Liver (tissue), 3 donors: ENCODE results near the gene STK32C.

ENCODE experiments used
- RXRA ChIP-seq, 2 donors: IDR thresholded peaks; 2 replicates each; pipeline ENCODE4 v1.6.1; 2017 to 2018; ENCODE audit warnings: antibody characterized with exemption in 2 of 2, mild to moderate bottlenecking in 1 of 2
- TAF1 ChIP-seq: conservative IDR thresholded peaks from 2 replicates; pipeline ENCODE4 v1.6.1; 2016; ENCODE audit warnings: antibody characterized with exemption, mild to moderate bottlenecking
- TF ChIP-seq, protein P1 (sequence below): fragments of 150-350 bp; IDR thresholded peaks from 2 replicates; pipeline ENCODE4 v1.5.1; 2017; ENCODE audit warnings: improper control_type of control experiment, low read depth, low read length; ENCODE audit not compliant: missing input control
- TF ChIP-seq, protein P2 (sequence below): IDR thresholded peaks from 2 replicates; pipeline ENCODE4 v1.6.1; 2016; ENCODE audit warnings: antibody characterized with exemption
- donor health status: healthy.
- donor health status: healthy.

DNA sequence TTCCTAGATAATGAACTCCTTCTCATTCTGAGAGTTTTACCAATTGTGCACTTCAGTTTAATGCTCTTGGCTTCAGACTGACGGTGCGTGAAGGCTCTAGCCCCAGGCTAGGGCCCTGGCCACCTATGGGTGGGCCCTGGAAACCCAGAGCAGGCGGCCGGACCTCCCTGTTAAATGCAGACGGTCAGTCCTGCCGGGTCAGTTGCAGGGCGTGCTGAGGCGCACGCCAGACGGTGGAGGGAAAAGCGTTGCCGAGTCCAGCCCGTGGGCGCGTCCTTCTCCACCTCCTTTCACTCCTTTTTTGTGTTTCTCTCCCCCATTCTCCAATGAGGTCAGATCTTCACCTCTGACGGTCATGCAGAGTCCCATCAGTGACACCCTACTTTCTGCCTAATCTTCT lies 118.7 kb downstream of the STK32C start:
- TF ChIP-seq, protein P1, sequence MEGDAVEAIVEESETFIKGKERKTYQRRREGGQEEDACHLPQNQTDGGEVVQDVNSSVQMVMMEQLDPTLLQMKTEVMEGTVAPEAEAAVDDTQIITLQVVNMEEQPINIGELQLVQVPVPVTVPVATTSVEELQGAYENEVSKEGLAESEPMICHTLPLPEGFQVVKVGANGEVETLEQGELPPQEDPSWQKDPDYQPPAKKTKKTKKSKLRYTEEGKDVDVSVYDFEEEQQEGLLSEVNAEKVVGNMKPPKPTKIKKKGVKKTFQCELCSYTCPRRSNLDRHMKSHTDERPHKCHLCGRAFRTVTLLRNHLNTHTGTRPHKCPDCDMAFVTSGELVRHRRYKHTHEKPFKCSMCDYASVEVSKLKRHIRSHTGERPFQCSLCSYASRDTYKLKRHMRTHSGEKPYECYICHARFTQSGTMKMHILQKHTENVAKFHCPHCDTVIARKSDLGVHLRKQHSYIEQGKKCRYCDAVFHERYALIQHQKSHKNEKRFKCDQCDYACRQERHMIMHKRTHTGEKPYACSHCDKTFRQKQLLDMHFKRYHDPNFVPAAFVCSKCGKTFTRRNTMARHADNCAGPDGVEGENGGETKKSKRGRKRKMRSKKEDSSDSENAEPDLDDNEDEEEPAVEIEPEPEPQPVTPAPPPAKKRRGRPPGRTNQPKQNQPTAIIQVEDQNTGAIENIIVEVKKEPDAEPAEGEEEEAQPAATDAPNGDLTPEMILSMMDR, result no peak
- TF ChIP-seq TAF1 (no peak), RXRA (IDR thresholded peaks at IDR 0.05) (no peak)
- TF ChIP-seq, protein P2, sequence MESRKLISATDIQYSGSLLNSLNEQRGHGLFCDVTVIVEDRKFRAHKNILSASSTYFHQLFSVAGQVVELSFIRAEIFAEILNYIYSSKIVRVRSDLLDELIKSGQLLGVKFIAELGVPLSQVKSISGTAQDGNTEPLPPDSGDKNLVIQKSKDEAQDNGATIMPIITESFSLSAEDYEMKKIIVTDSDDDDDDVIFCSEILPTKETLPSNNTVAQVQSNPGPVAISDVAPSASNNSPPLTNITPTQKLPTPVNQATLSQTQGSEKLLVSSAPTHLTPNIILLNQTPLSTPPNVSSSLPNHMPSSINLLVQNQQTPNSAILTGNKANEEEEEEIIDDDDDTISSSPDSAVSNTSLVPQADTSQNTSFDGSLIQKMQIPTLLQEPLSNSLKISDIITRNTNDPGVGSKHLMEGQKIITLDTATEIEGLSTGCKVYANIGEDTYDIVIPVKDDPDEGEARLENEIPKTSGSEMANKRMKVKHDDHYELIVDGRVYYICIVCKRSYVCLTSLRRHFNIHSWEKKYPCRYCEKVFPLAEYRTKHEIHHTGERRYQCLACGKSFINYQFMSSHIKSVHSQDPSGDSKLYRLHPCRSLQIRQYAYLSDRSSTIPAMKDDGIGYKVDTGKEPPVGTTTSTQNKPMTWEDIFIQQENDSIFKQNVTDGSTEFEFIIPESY, result no peak
